GM10266 (cell line): Measurements from ENCODE around the gene HID1.
A peak's percentile ranks its signal among the peaks of the same experiment; 100 is the strongest.

Source experiments
- DNase-seq: peaks from one replicate; pipeline ENCODE4 v3.0.0; 2012; ENCODE audit errors: extremely low spot score
- CTCF ChIP-seq: IDR thresholded peaks from 2 replicates; pipeline ENCODE4 v1.5.1; 2012; ENCODE audit warnings: mild to moderate bottlenecking, low read depth; ENCODE audit not compliant: control insufficient read depth, insufficient read depth; ENCODE audit errors: missing control alignments

Gene HID1, protein sequence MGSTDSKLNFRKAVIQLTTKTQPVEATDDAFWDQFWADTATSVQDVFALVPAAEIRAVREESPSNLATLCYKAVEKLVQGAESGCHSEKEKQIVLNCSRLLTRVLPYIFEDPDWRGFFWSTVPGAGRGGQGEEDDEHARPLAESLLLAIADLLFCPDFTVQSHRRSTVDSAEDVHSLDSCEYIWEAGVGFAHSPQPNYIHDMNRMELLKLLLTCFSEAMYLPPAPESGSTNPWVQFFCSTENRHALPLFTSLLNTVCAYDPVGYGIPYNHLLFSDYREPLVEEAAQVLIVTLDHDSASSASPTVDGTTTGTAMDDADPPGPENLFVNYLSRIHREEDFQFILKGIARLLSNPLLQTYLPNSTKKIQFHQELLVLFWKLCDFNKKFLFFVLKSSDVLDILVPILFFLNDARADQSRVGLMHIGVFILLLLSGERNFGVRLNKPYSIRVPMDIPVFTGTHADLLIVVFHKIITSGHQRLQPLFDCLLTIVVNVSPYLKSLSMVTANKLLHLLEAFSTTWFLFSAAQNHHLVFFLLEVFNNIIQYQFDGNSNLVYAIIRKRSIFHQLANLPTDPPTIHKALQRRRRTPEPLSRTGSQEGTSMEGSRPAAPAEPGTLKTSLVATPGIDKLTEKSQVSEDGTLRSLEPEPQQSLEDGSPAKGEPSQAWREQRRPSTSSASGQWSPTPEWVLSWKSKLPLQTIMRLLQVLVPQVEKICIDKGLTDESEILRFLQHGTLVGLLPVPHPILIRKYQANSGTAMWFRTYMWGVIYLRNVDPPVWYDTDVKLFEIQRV

DNA sequence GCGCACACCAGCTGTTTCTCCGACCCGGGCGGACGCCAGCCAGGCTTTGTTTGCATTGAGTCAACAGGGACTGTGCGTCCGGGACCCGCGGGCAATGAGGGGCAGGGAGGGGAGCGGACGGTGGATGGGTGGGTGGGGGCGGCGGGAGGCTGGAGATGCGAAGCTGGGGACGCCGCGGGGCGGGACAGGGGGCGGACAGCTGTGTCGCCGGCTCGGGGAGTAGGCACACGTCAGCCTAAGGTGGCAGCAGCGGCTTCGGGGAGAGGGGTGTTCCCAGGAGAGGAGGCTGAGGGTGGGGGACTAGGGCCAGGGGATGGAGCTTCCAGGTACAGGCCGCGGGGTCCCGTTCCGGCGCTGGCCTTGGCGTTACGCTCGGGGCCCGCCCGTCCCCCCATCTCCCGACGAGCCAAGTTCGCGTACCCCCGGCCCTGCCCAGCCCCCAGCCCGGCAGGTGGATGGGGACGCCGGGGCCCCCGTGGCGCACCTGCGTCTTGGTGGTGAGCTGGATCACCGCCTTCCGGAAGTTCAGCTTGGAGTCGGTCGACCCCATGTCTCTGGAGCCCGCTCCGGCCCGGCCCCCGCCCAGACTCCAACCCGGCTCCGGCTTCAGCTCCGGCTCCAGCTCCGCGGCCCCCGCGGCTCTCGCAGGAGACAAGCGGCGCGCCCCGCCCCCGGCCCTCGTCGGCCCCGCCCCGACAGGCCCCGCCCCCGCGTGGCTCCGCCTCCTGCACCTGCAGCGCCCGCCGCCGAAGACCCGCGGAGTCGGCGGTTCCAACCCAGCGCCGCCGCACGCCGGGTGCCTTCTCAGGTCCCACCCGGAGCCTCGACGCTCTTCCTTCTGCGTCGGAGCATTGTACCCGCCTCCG, at the start of gene HID1:
HID1 (minus strand) TSS at position 653 of the 866 bp plus-strand sequence; CDS start at position 550, 103 bp downstream.
- no peak for TF ChIP-seq CTCF
- peak; percentile 87 for DNase-seq

DNA sequence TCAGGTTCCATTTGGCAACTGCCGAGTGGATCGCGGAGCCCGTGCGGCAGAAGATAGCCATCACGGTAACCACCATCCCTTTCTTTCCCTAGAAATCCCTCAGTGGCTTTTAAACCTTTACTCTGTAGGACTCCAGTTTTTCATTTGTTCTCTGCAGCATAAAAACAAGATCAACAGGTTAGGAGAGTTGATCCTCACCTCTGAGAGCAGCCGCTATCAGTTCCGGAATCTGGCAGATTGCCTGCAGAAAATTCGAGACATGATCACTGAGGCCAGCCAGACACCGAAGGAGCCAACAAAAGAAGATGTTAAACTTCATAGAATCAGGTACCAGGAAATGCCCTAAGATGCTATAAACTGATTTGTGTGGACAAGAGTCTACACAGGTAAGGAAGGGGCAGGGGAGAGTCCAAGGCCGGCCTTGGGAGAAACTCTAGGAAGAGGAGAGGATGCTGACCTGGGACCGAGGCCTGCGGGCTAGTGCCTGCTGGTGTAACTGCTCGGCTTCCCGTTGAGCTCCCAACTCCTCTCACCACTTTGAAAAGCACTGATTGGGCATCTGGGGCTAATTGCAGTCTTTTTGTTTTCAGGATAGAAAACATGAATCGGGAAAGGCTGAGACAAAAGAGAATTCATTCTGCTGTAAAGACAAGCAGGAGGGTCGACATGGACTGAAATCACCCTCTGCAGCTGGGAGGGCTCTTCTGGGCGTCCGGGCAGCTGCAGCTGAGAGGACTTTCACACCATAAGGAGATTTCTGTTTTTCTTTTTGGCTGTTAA, 48.0 kb upstream of the HID1 start:
- DNase-seq = no peak
- TF ChIP-seq CTCF = no peak

GRCh38 chr17:75019710-75020109, 47.2 kb upstream of the HID1 start:
- no peak for DNase-seq
- TF ChIP-seq CTCF = no peak

- no peak for DNase-seq
- no peak for TF ChIP-seq CTCF
Observed at GRCh38 chr17:75019146-75019545, 46.6 kb upstream of the HID1 start.

- no peak for TF ChIP-seq CTCF
- DNase-seq = no peak
Observed at GRCh38 chr17:75013092-75013559, 40.6 kb upstream of the HID1 start.

GRCh38 chr17:75012346-75013091, 40.0 kb upstream of the HID1 start, which contains the start of gene MRPL58:
TSS of gene MRPL58 (plus strand) at chr17:75012670. CDS start at chr17:75012687, 17 bp downstream.
- DNase-seq = peak; percentile 93
- peak; percentile 31 for TF ChIP-seq CTCF
